SU-DHL-6 (cell line): ENCODE measurements around the gene STXBP5.

Experiments used
- H2AFZ ChIP-seq: fragments of 200-600 bp; sonication (generic); 2 replicates; pipeline ENCODE4 v1.6.1; 2014; ENCODE audit warnings: low read depth, mild to moderate bottlenecking, moderate library complexity, mixed read lengths, antibody characterized with exemption, low read length; ENCODE audit not compliant: severe bottlenecking
- H3F3A ChIP-seq: fragments of 200-600 bp; shearing (Covaris generic); 2 replicates; pipeline ENCODE4 v1.6.0; 2016; ENCODE audit warnings: antibody characterized with exemption, mild to moderate bottlenecking; ENCODE audit not compliant: insufficient read depth
- H3K27ac ChIP-seq: fragments of 200-600 bp; sonication (generic); 2 replicates; pipeline ENCODE4 v1.5.1; 2016; ENCODE audit warnings: low read depth, mild to moderate bottlenecking, low read length, moderate library complexity, mixed read lengths
- H3K27me3 ChIP-seq: fragments of 200-600 bp; sonication (generic), shearing (Covaris generic); 2 replicates; pipeline ENCODE4 v1.6.0; 2014; ENCODE audit warnings: mild to moderate bottlenecking, low read length
- H3K36me3 ChIP-seq: fragments of 200-600 bp; sonication (generic); 2 replicates; pipeline ENCODE4 v1.6.1; 2014; ENCODE audit warnings: mild to moderate bottlenecking, low read length, mixed read lengths
- H3K4me2 ChIP-seq: fragments of 300-600, 200-600 bp; shearing (Covaris generic), sonication (generic); 2 replicates; pipeline ENCODE4 v1.6.0; 2014; ENCODE audit warnings: low read length, low read depth, mild to moderate bottlenecking; ENCODE audit not compliant: poor library complexity, severe bottlenecking
- H3K4me3 ChIP-seq: fragments of 200-600 bp; sonication (generic); 2 replicates; pipeline ENCODE4 v1.5.1; 2014; ENCODE audit warnings: antibody characterized with exemption, low read length, mild to moderate bottlenecking, mixed read lengths; ENCODE audit not compliant: insufficient read depth, poor library complexity, severe bottlenecking
- H3K79me2 ChIP-seq: fragments of 200-600 bp; sonication (generic); 2 replicates; pipeline ENCODE4 v1.6.1; 2014; ENCODE audit warnings: mild to moderate bottlenecking, low read length, moderate library complexity; ENCODE audit not compliant: insufficient read depth
- H3K9ac ChIP-seq: fragments of 200-600 bp; sonication (generic); 2 replicates; pipeline ENCODE4 v1.7.0; 2014; ENCODE audit warnings: mild to moderate bottlenecking, low read length
- H3K9me2 ChIP-seq: fragments of 200-600 bp; sonication (generic); replicated peaks from 2 replicates; pipeline ENCODE4 v1.6.1; 2014; ENCODE audit warnings: low read length; ENCODE audit not compliant: insufficient read depth
- H3K9me3 ChIP-seq: fragments of 200-600 bp; sonication (generic); 2 replicates; pipeline ENCODE4 v1.6.1; 2014; ENCODE audit warnings: low read length, mixed read lengths; ENCODE audit not compliant: insufficient read depth
- H4K20me1 ChIP-seq: fragments of 200-600 bp; sonication (generic); 2 replicates; pipeline ENCODE4 v1.6.1; 2014; ENCODE audit warnings: low read depth, mild to moderate bottlenecking, antibody characterized with exemption, low read length, moderate library complexity, mixed read lengths
- CTCF ChIP-seq: fragments of 200-600 bp; sonication (generic); IDR thresholded peaks from one replicate; pipeline ENCODE4 v1.5.1; 2017; ENCODE audit warnings: antibody characterized with exemption, mild to moderate bottlenecking, low read length, moderate library complexity; ENCODE audit not compliant: insufficient read depth, poor library complexity, severe bottlenecking
- EZH2phosphoT487 ChIP-seq: fragments of 200-600 bp; sonication (generic), shearing (Covaris generic); conservative IDR thresholded peaks from 2 replicates; pipeline ENCODE4 v1.6.1; 2018; ENCODE audit warnings: mild to moderate bottlenecking, antibody characterized with exemption, low read length, moderate library complexity, mixed read lengths

Gene STXBP5

GRCh38 chr6:147156799-147157382 lies 47.3 kb upstream of the STXBP5 start:
- Histone ChIP-seq H3F3A (no peaks in the 10 kb centered on the region), H2AFZ (no peak overlapping the region), H3K79me2 (no peaks in the 10 kb centered on the region), H3K4me3 (no peak overlapping the region), H3K9ac (no peak overlapping the region), H3K36me3 (no peaks in the 10 kb centered on the region), H3K9me3 (no peaks in the 10 kb centered on the region), H3K27me3 (no peaks in the 10 kb centered on the region), H3K9me2 (no peaks in the 10 kb centered on the region), H3K27ac (no peak overlapping the region), H4K20me1 (no peaks in the 10 kb centered on the region), H3K4me2 (no peak overlapping the region)
- TF ChIP-seq EZH2phosphoT487: no peak
- TF ChIP-seq CTCF: no peak

- H3K9me2 ChIP-seq: no peaks in the 10 kb centered on the region
- H3K27me3 ChIP-seq: no peaks in the 10 kb centered on the region
- H3K9ac ChIP-seq: no peak overlapping the region
- no peaks in the 10 kb centered on the region for H4K20me1 ChIP-seq
- H3K9me3 ChIP-seq: no peaks in the 10 kb centered on the region
- no peak overlapping the region for H3K4me3 ChIP-seq
- H2AFZ ChIP-seq: no peak overlapping the region
- H3K27ac ChIP-seq: no peak overlapping the region
- no peak for TF ChIP-seq CTCF
- no peak for TF ChIP-seq EZH2phosphoT487
- no peak overlapping the region for H3K4me2 ChIP-seq
- no peaks in the 10 kb centered on the region for H3F3A ChIP-seq
- no peaks in the 10 kb centered on the region for H3K36me3 ChIP-seq
- H3K79me2 ChIP-seq: no peaks in the 10 kb centered on the region
Observed at GRCh38 chr6:147157930-147158329, 46.3 kb upstream of the STXBP5 start.

GRCh38 chr6:147158881-147159280 lies 45.3 kb upstream of the STXBP5 start:
- H3K36me3 ChIP-seq: no peaks in the 10 kb centered on the region
- no peaks in the 10 kb centered on the region for H3K27me3 ChIP-seq
- H3K9ac ChIP-seq: no peak overlapping the region
- H3K79me2 ChIP-seq: no peaks in the 10 kb centered on the region
- no peaks in the 10 kb centered on the region for H4K20me1 ChIP-seq
- no peaks in the 10 kb centered on the region for H3K9me3 ChIP-seq
- no peak overlapping the region for H2AFZ ChIP-seq
- H3F3A ChIP-seq: no peaks in the 10 kb centered on the region
- H3K4me3 ChIP-seq: no peak overlapping the region
- H3K9me2 ChIP-seq: no peaks in the 10 kb centered on the region
- no peak overlapping the region for H3K4me2 ChIP-seq
- H3K27ac ChIP-seq: no peak overlapping the region
- TF ChIP-seq CTCF (no peak), EZH2phosphoT487 (no peak)
